HG02763 (cell line): ENCODE results near the gene PARL.

ENCODE experiments used
- ATAC-seq: cut with Tn5 transposase; IDR thresholded peaks from one replicate; pipeline ENCODE4 v1.9.1; 2021; ENCODE audit warnings: mild to moderate bottlenecking, moderate library complexity; ENCODE audit not compliant: unreplicated experiment

Gene PARL

GRCh38 chr3:183854318-183855035 is 30.2 kb downstream of the PARL start:
- no peak for ATAC-seq

GRCh38 chr3:183845608-183846288 is 38.9 kb downstream of the PARL start:
- ATAC-seq, result no peak

- ATAC-seq, result no peak
Observed at GRCh38 chr3:183845090-183845489, 39.6 kb downstream of the PARL start.

GRCh38 chr3:183844606-183845005 is 40.1 kb downstream of the PARL start:
- no peak for ATAC-seq

- no peak for ATAC-seq
Observed at GRCh38 chr3:183839751-183840150, 44.9 kb downstream of the PARL start.

GRCh38 chr3:183837894-183838293 is 46.8 kb downstream of the PARL start:
- no peak for ATAC-seq

GRCh38 chr3:183837390-183837789 is 47.3 kb downstream of the PARL start:
- ATAC-seq, result no peak

- no peak for ATAC-seq
Observed at GRCh38 chr3:183833516-183833915, 51.2 kb downstream of the PARL start.

- no peak for ATAC-seq
Observed at GRCh38 chr3:183830187-183830586, 54.5 kb downstream of the PARL start.

- no peak for ATAC-seq
Observed at GRCh38 chr3:183829466-183829865, 55.2 kb downstream of the PARL start.

- ATAC-seq, result no peak
Observed at GRCh38 chr3:183828538-183828870, 56.2 kb downstream of the PARL start.

GRCh38 chr3:183827809-183828537 is 56.7 kb downstream of the PARL start:
- no peak for ATAC-seq

GRCh38 chr3:183826448-183827250 is 58.0 kb downstream of the PARL start:
- ATAC-seq, result no peak

GRCh38 chr3:183825456-183826161 is 59.1 kb downstream of the PARL start, which contains the start of gene MAP6D1:
Gene MAP6D1, minus strand, starts transcription at chr3:183825577. Its CDS starts 30 bp downstream, at chr3:183825547.
- no peak for ATAC-seq

GRCh38 chr3:183824761-183825455 is 59.8 kb downstream of the PARL start:
- ATAC-seq, result no peak

- no peak for ATAC-seq
Observed at GRCh38 chr3:183823963-183824362, 60.7 kb downstream of the PARL start.

- ATAC-seq, result no peak
Observed at GRCh38 chr3:183822631-183823030, 62.0 kb downstream of the PARL start.

GRCh38 chr3:183819831-183820230 is 64.8 kb downstream of the PARL start:
- no peak for ATAC-seq

GRCh38 chr3:183818706-183819624 is 65.7 kb downstream of the PARL start:
- no peak for ATAC-seq
